GOT3 (cell line): ENCODE data around the gene NPIPA5.
"Not testable (repeated sequence)": the region's sequence is repeated elsewhere in the genome, so short reads cannot be mapped to it uniquely, and the experiment has no call there.

Experiments used
- DNase-seq: peaks from one replicate; lab custom pipeline; 2025; ENCODE audit warnings: mixed read lengths; lab: John Stamatoyannopoulos, UW

Gene NPIPA5

DNA sequence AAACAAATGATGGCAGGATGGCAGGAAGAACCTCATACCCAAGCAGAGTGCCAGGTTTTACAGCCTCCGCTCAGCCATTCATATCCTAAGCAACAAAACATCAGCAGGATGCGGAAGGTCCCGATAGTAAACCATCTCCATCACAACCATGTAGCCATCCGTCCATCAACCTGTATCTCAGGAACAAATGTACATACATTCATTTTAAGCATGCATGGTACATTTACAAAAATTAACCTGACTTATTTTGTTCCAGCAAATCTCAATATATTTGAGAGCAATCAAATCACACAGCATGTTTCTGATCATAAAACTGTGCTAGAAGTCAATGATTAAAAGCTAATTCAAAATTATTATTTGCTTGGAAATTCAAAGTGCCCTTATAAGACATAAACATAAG is at the start of gene NPIPA5:
Gene NPIPA5 (minus strand): TSS at position 101 of the 400 bp plus-strand sequence. CDS start 0 bp downstream, at position 101.
- not testable (repeated sequence) for DNase-seq

DNA sequence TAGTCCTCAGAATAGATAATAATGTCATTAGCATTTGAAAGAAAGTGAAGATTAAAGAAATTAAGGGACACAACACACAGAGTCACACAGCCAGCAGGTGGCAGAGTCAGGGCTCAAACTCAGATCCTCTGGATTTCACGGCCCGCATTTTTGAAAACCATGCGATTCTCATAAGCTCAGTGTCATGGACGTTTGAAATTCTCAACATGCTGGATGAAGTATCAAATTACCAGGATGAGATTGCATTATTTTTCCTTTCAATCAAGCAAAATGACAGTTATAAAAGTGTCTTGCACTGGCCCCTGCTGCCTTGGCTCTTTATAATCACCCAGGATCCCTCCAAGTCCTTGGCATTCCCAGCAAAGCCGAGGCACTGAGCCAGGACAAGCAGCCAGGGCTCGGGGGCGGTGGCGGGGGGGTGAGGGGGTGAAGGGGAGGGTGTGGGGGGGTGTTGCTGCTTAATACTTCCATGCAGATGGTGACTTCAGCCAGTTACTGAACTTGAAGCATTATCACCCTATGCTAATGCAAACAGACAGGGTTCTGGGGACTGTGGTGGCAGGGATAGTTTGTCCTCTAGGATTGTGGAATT is 49.6 kb upstream of the NPIPA5 start:
- peak; percentile 39 for DNase-seq

DNA sequence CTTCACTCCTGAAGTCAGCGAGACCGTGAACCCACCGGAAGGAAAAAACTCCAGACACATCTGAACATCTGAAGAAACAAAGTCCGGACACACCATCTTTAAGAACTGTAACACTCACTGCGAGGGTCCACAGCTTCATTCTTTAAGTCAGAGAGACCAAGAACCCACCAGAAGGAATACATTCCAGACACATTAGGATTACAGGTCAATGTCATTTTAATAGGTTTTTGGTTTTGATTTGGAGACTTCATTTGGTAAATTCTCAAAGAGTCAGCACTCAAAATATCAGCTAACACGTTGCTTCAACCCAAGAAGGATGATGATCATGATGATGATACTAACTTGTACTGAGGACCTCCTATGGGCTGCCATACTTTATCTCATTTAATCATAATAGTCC is 48.7 kb upstream of the NPIPA5 start:
- no peak for DNase-seq

DNA sequence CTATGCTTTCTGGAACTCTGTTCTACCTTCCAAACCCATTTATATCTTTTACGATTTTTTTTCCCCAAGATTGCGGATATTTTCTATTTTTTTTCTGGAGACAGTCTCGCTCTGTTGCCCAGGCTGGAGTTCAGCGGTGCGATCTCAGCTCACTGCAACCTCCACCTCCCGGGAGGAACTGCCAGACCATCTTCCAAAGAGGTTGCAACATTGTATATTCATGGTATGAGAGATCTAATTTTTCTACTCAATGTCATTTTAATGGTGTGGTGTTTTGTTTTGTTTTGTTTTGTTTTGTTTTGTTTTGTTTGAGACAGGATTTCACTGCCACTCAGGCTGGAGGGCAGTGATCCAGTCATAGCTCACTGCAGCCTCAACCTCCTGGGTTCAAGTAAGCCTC is 47.8 kb upstream of the NPIPA5 start:
- DNase-seq: no peak

DNA sequence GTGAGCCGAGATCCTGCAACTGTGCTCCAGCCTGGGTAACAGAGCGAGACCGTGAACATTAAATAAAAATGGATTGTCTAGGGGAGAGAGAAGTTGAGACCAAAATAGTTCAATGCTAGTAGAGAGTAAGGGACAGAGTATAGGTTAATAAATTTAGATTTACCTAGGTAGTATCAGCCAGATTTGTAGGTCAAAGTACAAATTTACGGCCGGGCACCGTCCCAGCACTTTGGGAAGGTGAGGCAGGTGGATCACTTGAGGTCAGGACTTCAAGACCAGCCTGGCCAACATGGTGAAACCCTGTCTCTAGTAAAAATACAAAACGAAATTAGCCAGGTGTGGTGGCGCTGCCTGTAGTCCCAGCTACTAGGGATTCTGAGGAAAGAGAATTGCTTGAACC is 44.1 kb upstream of the NPIPA5 start:
- no peak for DNase-seq

DNA sequence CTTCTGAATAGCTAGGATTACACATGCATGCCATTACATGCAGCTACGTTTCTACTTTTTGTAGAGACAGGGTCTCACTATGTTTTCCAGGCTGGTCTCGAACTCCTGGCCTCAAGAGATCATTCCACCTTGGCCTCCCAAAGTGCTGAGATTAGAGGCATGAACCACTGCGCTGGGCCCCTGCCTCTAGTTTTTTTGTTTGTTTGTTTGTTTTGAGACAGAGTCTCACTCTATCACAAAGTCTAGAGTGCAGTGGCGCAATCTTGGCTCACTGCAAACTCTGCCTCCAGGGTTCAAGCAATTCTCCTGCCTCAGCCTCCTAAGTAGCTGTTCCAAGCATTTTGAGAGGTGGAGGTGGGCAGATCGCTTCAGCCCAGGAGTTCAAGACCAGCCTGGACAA is 43.6 kb upstream of the NPIPA5 start:
- DNase-seq: not testable (repeated sequence)

DNA sequence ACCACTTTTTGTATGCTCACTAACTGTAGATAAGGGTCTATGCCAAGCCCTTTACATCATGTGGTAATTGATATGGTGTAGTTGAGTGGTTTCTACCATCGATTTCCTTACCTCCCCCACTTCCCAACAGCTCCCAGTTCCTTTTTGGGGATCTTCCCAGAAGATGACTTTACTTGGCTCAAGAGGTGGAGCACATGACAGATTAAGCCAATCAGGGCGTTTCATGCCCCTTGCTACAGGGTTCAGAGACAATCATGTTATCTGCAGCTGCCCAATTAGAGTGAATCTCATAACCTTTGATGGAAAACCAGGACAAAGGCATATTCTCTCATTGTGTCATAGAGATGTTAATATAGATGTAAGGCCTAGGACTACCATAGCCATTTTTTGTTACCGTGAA is 40.1 kb upstream of the NPIPA5 start:
- no peak for DNase-seq

DNA sequence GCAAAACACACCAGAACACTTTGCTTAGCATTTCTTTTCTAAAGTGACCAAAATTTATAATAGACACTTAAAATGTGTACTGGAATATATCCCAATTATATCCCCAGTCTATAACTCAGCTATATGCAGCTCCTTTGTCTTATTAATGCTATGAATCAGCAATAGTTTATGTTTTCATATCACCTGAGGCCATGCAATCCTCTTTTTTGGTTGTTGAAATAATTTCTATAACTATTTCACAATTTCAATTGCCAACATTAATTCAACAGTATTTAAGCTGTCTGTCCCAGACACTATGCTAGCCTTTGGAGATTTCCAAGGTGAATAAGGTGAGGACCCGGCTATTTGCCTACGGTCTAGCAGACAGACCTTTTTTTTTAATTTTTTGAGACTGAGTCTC is 39.1 kb upstream of the NPIPA5 start:
- no peak for DNase-seq

DNA sequence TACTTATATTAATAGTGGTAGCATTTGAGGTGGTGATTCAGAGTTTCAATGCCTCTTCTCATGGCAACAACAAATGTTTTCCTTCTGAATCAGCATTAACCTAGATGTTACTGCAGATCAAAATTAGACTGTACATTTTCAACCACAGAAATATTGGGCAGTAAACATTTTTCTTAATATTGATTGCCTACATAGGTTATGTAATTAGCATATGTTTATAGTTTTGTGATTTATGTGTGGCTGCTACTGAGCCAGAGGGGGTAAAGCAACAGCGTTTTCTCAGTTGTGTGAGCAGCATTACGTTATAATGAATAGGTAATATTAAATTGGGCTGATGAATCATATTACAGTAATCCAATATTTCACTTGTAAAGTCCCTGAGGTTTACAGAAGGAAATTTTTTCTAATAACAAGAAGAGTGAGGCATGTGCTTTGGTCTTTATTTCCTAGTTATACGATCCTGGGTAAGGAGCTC is 37.5 kb upstream of the NPIPA5 start:
- no peak for DNase-seq

DNA sequence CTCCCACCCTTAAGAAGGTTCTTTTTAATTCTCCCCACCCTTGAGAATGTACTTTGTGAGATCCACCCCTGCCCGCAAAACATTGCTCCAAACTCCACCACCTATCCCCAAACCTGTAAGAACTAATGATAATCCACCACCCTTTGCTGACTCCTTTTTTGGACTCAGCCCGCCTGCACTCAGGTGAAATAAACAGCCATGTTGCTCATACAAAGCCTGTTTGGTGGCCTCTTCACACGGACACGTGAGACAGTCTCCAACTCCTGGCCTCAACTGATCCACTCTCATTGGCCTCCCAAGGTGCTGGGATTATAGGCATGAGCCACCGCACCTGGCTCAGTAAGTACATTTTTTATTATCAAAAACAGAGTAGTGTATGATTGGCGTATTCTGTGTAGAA is 31.4 kb upstream of the NPIPA5 start:
- not testable (repeated sequence) for DNase-seq

DNA sequence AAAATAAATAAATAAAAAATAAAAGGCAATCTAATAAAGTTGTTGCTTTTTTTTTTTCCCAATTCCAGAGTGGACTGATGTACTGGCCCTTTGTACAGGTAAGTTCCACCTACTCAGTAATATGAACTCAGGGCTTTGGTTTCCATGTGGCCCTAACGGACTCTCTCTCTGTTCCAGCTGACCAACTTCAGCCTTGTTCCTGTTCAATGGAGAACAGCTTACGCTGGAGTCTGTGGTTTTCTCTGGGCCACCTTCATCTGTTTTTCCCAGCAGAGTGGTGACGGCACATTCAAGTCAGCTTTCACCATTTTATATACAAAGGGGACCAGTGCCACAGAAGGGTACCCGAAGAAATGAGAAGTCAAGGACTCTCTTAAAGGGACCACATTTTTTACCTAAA is 29.7 kb upstream of the NPIPA5 start:
- not testable (repeated sequence) for DNase-seq

DNA sequence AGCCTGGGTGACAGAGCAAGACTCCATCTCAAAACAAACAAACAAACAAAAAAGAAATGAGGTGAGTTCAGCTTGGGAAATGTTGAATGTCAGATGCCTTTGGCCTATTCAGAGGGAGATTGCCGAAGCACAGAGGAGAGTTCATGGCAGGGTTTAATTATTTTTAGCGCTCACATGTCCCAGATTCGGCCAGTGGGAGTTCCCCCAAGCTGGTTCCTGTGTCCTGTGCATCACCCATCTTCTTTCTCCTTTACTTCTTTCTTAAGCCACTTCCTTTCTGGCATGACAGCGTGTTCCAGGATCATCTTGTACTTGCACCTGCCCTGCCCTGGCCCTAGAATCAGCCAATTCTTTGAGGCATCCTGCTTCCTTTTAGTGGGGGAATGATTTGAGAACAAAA is 26.7 kb upstream of the NPIPA5 start:
- no peak for DNase-seq

DNA sequence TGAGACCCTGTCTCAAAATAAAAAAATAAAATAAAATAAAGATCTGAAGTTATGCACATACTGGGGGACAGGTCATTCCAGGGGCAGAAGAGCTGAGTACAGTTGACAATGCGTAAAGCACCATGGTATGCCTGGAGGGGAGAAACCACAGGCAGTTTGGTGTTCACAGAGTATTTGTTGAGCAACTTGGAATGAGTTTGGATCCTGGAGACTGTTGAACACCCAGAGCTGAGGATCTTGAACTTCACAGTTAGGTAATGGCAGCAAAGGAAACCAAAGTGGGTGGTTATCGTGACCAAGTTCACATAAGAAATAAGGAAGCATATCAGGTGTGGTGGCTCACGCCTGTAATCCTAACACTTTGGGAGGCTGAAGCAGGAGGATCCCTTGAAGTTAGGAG is 26.0 kb upstream of the NPIPA5 start:
- not testable (repeated sequence) for DNase-seq

DNA sequence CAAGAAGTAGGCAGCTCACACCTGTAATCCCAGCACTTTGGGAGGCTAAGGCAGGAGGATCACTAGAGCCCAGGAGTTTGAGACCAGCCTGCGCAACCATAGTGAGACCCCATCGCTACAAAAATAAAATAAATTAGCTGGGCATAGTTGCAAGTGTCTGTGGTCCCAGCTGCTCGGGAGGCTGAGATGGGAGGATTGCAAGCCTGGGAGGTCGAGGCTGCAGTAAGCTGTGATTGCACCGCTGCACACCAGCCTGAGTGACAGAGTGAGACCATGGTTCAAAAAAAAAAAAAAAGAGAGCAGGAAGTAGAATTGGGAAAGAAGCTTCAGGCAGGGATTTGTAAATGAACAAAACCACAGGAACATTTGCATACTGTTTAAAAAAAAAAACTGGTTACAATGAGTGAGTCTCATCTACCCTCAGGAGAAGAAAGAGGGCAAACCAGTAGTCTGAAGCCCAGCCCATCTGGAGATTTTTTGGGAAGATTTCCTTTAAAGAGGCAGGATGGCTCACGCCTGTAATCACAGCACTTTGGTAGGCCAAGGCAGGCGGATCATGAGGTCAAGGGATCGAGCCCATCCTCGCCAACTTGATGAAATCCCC is 25.4 kb upstream of the NPIPA5 start:
- no peak for DNase-seq

DNA sequence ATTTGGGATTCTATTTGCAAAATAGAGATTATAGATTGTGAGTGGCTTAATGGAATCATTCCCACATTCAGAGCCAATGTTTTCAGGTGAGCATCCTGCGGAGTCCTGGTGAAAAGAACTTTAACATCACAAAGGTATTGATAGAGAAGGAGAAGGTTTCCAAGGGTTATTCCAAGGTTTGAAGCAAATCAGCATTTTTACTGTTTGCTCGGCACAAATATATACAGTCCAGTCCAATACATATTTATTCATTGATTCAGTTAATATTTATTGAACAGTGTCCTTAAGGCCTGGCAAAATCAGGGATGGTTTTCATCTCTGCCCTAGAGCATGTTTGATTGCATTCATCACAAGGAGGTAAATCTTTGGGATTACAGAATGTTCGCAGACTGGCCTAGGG is 23.9 kb upstream of the NPIPA5 start:
- DNase-seq: no peak

DNA sequence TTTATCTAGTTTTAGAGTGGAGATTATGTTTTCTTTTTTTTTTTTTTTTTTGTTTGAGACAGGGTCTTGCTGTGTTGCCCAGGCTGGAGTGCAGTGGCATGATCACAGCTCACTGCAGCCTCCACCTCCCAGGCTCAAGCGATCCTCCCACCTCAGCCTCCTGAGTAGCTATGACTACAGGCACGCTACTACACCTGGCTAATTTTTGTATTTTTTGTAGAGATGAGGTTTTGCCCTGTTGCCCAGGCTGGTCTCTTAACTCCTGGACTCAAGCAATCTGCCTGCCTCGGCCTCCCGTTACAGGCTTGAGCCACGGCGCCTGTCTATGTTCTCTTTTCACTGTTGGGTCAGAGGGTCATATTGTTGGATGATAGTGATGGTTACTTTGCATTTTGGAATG is 22.2 kb upstream of the NPIPA5 start:
- not testable (repeated sequence) for DNase-seq

DNA sequence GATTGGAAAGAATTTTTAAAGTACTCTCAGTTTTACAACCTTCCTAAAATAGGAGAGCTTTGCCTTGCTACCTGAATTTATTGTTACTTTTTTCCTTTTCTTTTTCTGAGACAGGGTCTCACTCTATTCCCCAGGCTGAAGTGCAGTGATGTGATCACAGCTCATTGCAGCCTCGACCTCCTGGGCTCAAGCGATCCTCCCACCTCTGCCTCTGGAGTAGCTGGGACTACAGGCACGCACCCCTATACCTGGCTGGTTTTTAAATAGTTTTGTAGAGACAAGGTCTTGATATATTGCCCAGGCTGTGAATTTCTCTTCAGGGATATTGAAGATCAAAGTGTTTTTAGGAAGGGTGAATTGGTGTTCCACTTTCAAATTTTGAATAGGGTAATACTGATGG is 21.2 kb upstream of the NPIPA5 start:
- DNase-seq: no peak

DNA sequence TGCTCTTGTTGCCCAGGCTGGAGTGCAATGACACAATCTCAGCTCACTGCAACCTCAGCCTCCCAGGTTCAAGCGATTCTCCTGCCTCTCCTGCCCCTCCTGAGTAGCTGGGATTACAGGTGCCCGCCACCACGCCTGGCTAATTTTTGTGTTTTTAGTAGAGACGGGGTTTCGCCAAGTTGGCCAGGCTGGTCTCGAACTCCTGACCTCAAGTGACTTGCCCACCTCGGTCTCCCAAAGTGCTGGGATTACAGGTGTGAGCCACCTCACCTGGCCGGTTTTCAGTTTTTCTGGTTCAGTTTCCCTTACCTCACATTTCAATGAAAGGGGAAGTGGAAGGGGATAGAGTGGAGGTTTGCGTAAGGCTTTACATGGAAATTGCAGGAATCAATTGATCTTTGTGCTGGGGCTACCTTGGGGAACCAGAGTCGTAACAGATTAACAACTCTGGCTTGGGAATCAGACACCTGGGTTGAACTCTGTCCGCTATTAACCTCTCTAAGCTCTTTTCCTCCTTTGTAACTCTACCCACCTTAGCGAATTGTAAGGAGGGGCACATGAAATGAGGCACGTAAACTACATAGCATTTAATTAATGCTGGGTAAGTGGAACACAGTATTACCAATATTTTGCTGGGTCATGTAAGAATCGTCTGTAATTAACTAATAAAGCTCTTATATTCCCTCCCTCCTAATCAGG is 20.7 kb upstream of the NPIPA5 start:
- no peak for DNase-seq

DNA sequence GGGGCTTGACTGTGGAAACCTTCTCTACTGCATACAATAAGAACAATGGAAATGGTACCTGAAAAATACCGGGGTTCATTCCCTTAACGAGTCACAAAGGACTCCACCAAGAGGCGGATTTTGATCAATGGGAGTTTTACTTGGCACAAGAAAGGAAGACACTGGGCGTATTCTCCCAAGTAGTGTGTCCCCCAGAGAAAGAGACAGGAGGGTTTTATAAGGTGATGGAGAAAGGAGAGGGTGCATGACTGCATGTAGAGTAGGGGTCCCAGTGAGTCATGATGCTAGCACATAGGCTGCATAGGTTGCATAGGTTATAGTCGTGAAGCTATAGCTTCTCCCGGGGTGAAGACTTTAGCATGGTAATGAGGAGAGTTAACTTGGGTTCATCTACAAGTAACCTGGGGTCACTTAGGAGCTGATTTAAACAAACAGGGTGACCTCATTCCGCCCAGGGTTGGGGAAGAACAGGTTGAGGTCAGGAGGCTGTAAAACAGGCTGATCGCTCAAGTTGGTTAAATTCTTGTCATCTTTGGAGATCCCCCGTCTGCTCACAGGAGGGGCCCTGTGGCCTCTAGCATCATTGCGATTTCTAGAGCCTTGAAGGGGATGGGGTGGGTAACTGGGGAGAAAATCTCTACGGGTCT is 19.0 kb upstream of the NPIPA5 start:
- DNase-seq: no peak

DNA sequence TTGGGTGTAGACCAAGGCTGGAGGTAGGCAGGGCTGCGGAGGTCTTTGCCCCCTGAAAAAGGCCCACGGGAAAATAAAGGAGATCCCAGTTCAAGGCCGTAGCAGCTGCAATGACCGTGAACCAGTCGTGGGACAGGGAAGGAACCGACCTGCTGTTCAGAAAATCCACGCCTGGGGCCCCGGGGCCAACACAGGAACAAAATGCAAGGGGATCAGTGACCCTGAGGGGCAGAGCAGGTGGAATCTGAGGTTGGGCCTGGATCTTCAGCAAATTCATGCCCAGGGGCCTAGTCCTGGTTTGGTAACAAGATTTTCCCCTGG is 18.4 kb upstream of the NPIPA5 start:
- not testable (repeated sequence) for DNase-seq

DNA sequence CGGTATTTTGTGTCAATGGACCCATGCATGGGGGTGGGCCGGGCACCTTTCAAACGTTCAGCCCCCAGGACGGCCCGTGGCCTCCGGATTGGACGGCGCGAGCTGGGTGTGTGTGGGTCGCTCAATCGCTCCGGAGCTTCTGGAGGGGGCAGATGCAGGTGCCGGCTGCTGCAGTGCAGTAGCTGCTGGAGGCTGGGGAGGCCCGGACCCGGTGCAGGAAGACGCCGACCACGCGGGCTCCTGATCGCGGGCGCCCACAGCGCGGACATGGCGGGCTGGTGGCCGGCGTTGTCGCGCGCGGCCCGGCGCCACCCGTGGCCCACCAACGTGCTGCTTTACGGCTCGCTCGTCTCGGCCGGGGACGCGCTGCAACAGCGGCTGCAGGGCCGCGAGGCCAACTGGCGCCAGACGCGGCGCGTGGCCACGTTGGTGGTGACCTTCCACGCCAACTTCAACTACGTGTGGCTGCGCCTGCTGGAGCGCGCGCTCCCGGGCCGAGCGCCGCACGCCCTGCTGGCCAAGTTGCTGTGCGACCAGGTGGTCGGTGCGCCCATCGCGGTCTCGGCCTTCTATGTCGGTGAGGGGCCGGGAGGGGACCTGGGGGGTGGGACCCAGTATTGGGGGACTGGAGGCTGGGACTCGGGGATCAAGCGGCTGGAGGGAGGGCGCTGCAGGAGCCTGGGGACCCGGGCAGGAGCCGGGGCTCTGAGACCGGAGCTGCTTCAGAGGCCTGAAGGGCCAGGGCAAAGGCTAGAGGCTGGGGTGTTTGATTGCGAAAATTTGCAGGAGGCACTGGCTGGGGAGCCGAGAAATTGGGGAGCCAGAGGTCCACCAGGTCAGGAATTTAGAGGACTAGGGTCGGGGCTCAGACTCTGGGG is 17.8 kb upstream of the NPIPA5 start, which contains the start of gene MPV17L:
Gene MPV17L (plus strand): TSS at position 124 of the 878 bp plus-strand sequence. CDS start 144 bp downstream, at position 268.
- DNase-seq: not testable (repeated sequence)

DNA sequence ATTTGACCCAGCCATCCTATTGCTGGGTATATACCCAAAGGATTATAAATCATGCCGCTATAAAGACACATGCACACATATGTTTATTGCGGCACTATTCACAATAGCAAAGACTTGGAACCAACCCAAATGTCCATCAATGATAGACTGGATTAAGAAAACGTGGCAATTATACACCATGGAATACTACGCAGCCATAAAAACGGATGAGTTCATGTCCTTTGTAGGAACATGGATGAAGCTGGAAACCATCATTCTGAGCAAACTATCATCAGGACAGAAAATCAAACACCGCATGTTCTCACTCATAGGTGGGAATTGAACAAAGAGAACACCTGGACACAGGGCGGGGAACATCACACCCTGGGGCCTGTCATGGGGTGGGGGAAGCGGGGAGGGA is 14.9 kb upstream of the NPIPA5 start:
- not testable (repeated sequence) for DNase-seq
